Progenitor cell of endocrine pancreas (in vitro differentiated cells): ENCODE results near the gene ZNF865. TPM values are rescaled to one million over a fixed set of nuclear protein-coding genes. Genes with fewer than 3 reads are reported as not detected.

Source experiments
- DNase-seq: peaks from one replicate; pipeline ENCODE4 v3.0.0; 2021; ENCODE audit warnings: low spot score; ENCODE audit not compliant: unreplicated experiment
- H3K27ac Mint-ChIP-seq: 2 replicates; pipeline ENCODE4 v1.8.0; 2021; ENCODE audit warnings: mild to moderate bottlenecking, moderate library complexity, mixed read lengths
- H3K27me3 Mint-ChIP-seq: 2 replicates; pipeline ENCODE4 v1.8.0; 2021; ENCODE audit warnings: mixed read lengths
- H3K36me3 Mint-ChIP-seq: 2 replicates; pipeline ENCODE4 v1.8.0; 2022; ENCODE audit warnings: mixed read lengths; ENCODE audit not compliant: insufficient read depth
- H3K4me1 Mint-ChIP-seq: 2 replicates; pipeline ENCODE4 v1.8.0; 2021; ENCODE audit warnings: low read depth, mixed read lengths
- H3K4me3 Mint-ChIP-seq: 2 replicates; pipeline ENCODE4 v1.8.0; 2021; ENCODE audit warnings: low read depth, mild to moderate bottlenecking, moderate library complexity, mixed read lengths
- H3K9me3 Mint-ChIP-seq: 2 replicates; pipeline ENCODE4 v1.8.0; 2021; ENCODE audit warnings: low read depth, mixed read lengths
- total RNA-seq: library from RNA; stranded (reverse); gene quantifications from 2 replicates; pipeline ENCODE4 v1.2.1, GENCODE V29; 2021
- TF ChIP-seq, protein P1 (sequence below): fragments of 200-600 bp; sonication (generic); IDR thresholded peaks from one replicate; pipeline ENCODE4 v1.5.0; 2021; ENCODE audit warnings: antibody characterized with exemption, mild to moderate bottlenecking; ENCODE audit not compliant: unreplicated experiment

ZNF865 gene
- total RNA-seq, 1 donor from 2014 or later, result 19.9 TPM

DNA sequence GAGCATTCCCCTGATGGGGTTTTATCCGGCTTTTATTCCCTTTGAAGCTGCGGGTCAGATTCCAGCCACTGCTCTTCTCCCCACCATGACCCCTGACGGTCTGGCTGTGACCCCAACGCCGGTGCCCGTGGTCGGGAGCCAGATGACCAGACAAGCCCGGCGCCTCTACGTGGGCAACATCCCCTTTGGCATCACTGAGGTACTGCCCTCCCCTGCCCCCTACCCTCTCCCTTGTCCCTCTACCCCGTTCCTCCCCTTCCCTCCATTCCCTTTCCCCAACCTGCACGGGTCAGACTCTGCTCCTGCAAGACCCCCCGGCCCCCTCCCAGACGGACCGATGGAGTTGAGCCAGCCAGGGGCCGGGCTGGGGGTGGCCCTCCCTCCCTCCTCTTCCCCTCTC lies 55.5 kb downstream of the ZNF865 start:
- TF ChIP-seq, protein P1, sequence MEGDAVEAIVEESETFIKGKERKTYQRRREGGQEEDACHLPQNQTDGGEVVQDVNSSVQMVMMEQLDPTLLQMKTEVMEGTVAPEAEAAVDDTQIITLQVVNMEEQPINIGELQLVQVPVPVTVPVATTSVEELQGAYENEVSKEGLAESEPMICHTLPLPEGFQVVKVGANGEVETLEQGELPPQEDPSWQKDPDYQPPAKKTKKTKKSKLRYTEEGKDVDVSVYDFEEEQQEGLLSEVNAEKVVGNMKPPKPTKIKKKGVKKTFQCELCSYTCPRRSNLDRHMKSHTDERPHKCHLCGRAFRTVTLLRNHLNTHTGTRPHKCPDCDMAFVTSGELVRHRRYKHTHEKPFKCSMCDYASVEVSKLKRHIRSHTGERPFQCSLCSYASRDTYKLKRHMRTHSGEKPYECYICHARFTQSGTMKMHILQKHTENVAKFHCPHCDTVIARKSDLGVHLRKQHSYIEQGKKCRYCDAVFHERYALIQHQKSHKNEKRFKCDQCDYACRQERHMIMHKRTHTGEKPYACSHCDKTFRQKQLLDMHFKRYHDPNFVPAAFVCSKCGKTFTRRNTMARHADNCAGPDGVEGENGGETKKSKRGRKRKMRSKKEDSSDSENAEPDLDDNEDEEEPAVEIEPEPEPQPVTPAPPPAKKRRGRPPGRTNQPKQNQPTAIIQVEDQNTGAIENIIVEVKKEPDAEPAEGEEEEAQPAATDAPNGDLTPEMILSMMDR, result no peak
- peaks cover 16% of the 10 kb centered on the region for H3K36me3 Mint-ChIP-seq
- DNase-seq, result no peak
- H3K9me3 Mint-ChIP-seq, result no peaks in the 10 kb centered on the region
- peaks cover 20% of the 10 kb centered on the region for H3K4me1 Mint-ChIP-seq
- no peaks in the 10 kb centered on the region for H3K27me3 Mint-ChIP-seq
- no peak overlapping the region for H3K27ac Mint-ChIP-seq
- no peak overlapping the region for H3K4me3 Mint-ChIP-seq

DNA sequence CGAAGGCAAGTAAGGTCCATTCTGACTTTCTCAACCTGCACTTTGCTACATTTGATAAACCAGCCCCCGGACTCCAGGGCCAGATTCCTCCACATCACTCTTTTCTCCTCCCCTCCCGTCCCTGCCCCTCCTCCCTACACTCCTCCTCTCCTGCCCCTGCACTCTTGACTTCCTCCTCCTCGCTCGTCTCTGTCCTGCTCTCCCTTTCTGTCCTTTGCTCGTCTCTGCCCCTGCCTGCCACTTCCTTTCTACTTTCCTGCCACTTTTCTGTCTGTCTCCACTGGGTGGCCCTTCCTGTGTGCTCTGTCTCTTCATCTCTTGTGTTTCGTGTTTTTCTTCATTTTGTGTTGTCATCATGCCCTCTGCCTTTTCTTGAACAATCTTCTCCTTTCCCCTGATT lies 56.4 kb downstream of the ZNF865 start:
- DNase-seq, result no peak
- H3K36me3 Mint-ChIP-seq, result peaks cover 15% of the 10 kb centered on the region
- no peak overlapping the region for H3K4me3 Mint-ChIP-seq
- H3K27me3 Mint-ChIP-seq, result no peaks in the 10 kb centered on the region
- peaks cover 12% of the 10 kb centered on the region for H3K4me1 Mint-ChIP-seq
- no peak overlapping the region for H3K27ac Mint-ChIP-seq
- H3K9me3 Mint-ChIP-seq, result no peaks in the 10 kb centered on the region
- TF ChIP-seq, protein P1, result no peak

DNA sequence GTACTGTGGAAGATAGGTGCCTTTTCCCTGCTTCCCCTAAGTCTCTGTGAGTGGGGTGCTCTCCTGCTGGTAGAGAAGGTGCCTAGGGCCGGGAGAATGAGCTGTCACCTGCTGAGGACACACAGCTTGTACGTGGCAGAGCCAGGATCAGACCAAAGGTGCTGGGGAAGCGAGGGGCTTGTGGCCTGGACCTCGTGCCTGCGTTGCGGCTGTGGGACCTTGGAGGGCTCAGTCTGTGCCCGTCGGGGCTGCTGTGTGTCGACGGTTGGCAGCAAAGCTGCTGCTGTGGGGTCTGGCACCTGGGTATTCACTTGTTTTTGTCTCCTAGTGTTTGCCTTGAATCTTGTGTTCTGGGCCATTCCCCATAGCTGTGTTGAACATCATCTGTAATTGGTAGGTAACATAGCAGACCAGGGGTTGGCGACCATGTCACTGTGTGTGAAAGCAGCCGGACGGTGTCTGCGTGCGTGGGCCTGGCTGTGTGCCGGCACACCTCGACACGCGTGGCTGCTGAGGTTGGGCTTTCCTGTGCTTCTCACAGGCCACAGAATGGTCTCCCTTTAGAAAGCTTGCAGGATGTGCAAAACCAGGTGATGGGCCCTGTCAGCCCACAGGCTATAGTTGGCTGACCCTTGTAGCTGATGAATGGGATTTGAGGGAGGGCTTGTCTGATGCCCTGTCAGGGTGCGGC lies 58.5 kb downstream of the ZNF865 start:
- no peaks in the 10 kb centered on the region for H3K27me3 Mint-ChIP-seq
- no peak overlapping the region for H3K27ac Mint-ChIP-seq
- H3K36me3 Mint-ChIP-seq, result peaks cover 15% of the 10 kb centered on the region

DNA sequence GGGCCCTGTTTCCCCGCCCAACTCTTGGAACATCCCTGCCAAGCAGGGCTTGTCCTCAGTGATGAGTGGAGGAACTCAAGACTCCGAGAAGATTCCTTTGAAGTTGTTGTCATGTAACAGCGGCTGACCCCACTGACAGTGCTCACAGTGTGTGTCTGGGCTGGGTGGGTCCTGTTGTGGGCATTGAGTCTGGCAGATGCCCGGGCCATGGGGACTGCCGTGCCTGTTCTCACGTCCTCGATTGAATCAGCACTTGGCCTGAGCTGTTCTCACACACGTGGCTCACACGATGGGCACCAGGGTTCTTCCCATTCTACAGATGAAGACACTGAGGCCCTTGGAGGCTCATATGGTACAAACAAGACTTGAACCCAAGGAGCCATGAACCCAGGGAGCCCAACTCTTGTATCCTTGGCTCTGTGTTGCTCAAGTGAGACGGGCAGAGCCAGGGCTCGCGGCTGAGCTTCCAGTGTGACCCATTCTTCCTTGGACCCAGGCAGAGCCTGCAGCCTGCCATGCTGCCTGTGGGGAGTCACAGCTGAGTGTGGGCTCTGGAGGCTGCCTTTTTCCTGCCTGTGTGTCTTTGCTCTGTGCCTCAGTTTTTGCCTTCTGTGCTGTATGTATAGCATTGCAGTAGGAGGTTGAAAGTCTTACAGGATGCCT lies 61.0 kb downstream of the ZNF865 start:
- Mint-ChIP-seq H3K9me3 (no peaks in the 10 kb centered on the region), H3K27me3 (no peaks in the 10 kb centered on the region), H3K36me3 (peaks cover 17% of the 10 kb centered on the region), H3K4me1 (peaks cover 2% of the 10 kb centered on the region), H3K4me3 (no peak overlapping the region), H3K27ac (no peak overlapping the region)
- no peak for DNase-seq
- TF ChIP-seq, protein P1, result no peak

More for the DNA sequence above, 58.5 kb downstream of the ZNF865 start:
- TF ChIP-seq, protein P1, result no peak
- DNase-seq, result no peak
- H3K4me1 Mint-ChIP-seq, result no peaks in the 10 kb centered on the region
- H3K9me3 Mint-ChIP-seq, result no peaks in the 10 kb centered on the region
- H3K4me3 Mint-ChIP-seq, result no peak overlapping the region

Other genes with a start within 250 kb of the ZNF865 start
- gene GARIN5B, start 242.4 kb upstream of the ZNF865 start, total RNA-seq, result 0.09 TPM in 1 of 2 replicates, not detected in the other
- gene IL11, start 235.2 kb upstream of the ZNF865 start, total RNA-seq, result 2.2 and 2.8 TPM in 2 replicates
- gene TMEM190, start 228.8 kb upstream of the ZNF865 start, total RNA-seq, result 2.3 and 4.3 TPM in 2 replicates
- gene TMEM238, start 221.4 kb upstream of the ZNF865 start, total RNA-seq, result 5.0 and 5.6 TPM in 2 replicates
- 1,450 and 1,547 TPM in 2 replicates for gene RPL28, start 219.7 kb upstream of the ZNF865 start, total RNA-seq
- 69.9 and 77.2 TPM in 2 replicates for gene UBE2S, start 197.9 kb upstream of the ZNF865 start, total RNA-seq
- gene SHISA7, start 162.3 kb upstream of the ZNF865 start, total RNA-seq, result 0.10 TPM in 1 of 2 replicates, not detected in the other
- gene ISOC2, start 144.0 kb upstream of the ZNF865 start, total RNA-seq, result 36.3 and 36.6 TPM in 2 replicates
- not detected in 2 replicates for gene C19orf85, start 140.9 kb upstream of the ZNF865 start, total RNA-seq
- 12.9 and 16.8 TPM in 2 replicates for gene ZNF628, start 129.0 kb upstream of the ZNF865 start, total RNA-seq
- 62.6 and 69.7 TPM in 2 replicates for gene NAT14, start 120.5 kb upstream of the ZNF865 start, total RNA-seq
- gene SSC5D, start 117.2 kb upstream of the ZNF865 start, total RNA-seq, result 1.1 and 1.6 TPM in 2 replicates
- gene SBK2, start 68.5 kb upstream of the ZNF865 start, total RNA-seq, result 1.9 and 2.3 TPM in 2 replicates
- 0.64 TPM in 1 of 2 replicates, not detected in the other for gene SBK3, start 60.1 kb upstream of the ZNF865 start, total RNA-seq
- 26.6 and 29.1 TPM in 2 replicates for gene ZNF579, start 24.8 kb upstream of the ZNF865 start, total RNA-seq
- 35.5 and 39.0 TPM in 2 replicates for gene FIZ1, start 6.1 kb upstream of the ZNF865 start, total RNA-seq
- 7.9 and 8.5 TPM in 2 replicates for gene ZNF524, start 5.4 kb upstream of the ZNF865 start, total RNA-seq
- gene ZNF784, start 18.9 kb downstream of the ZNF865 start, total RNA-seq, result 14.6 and 15.3 TPM in 2 replicates
- gene ZNF580, start 35.4 kb downstream of the ZNF865 start, total RNA-seq, result 45.9 and 46.2 TPM in 2 replicates
- gene ZNF581, start 38.0 kb downstream of the ZNF865 start, total RNA-seq, result 38.8 and 40.1 TPM in 2 replicates
- gene CCDC106, start 42.6 kb downstream of the ZNF865 start, total RNA-seq, result 23.0 and 23.9 TPM in 2 replicates
- 275 and 281 TPM in 2 replicates for gene U2AF2, start 49.4 kb downstream of the ZNF865 start, total RNA-seq
- gene EPN1, start 69.6 kb downstream of the ZNF865 start, total RNA-seq, result 115 and 118 TPM in 2 replicates
- gene NLRP9, start 132.8 kb downstream of the ZNF865 start, total RNA-seq, result not detected in 2 replicates
- gene RFPL4A, start 153.4 kb downstream of the ZNF865 start, total RNA-seq, result not detected in 2 replicates
- not detected in 2 replicates for gene RFPL4AL1, start 163.5 kb downstream of the ZNF865 start, total RNA-seq
- not detected in 2 replicates for gene NLRP11, start 226.4 kb downstream of the ZNF865 start, total RNA-seq
- not detected in 2 replicates for gene NLRP4, start 230.9 kb downstream of the ZNF865 start, total RNA-seq